PFSK-1 (cell line): ENCODE data around the gene WRAP73.

Source experiments
- FOXP2 ChIP-seq: optimal IDR thresholded peaks from 2 replicates; pipeline ENCODE3; 2011; ENCODE audit warnings: borderline replicate concordance, control low read depth, inconsistent platforms; ENCODE audit not compliant: insufficient read depth; ENCODE audit errors: extremely low read length, extremely low read depth
- POLR2AphosphoS5 ChIP-seq: IDR thresholded peaks from 2 replicates; pipeline ENCODE4 v1.6.1; 2012; ENCODE audit warnings: low read depth, mild to moderate bottlenecking, control low read depth, low read length, moderate library complexity
- SIN3A ChIP-seq: IDR thresholded peaks from 2 replicates; pipeline ENCODE4 v1.6.1; 2012; ENCODE audit warnings: mild to moderate bottlenecking, low read length, moderate library complexity, borderline replicate concordance; ENCODE audit not compliant: insufficient read depth
- TAF1 ChIP-seq: IDR thresholded peaks from 2 replicates; pipeline ENCODE4 v1.6.1; 2012; ENCODE audit warnings: low read length, control low read depth, borderline replicate concordance; ENCODE audit not compliant: insufficient read depth
- TF ChIP-seq, protein P1 (sequence below), 2 experiments: IDR thresholded peaks; 2 replicates each; pipeline versions ENCODE4 v1.6.1 to v1.8.0; 2011 to 2012; ENCODE audit warnings: low read depth in 2 of 2, low read length in 2 of 2, control low read depth in 1 of 2, inconsistent platforms in 1 of 2, mild to moderate bottlenecking in 1 of 2, moderate library complexity in 1 of 2; ENCODE audit not compliant: insufficient read depth in 1 of 2

DNA sequence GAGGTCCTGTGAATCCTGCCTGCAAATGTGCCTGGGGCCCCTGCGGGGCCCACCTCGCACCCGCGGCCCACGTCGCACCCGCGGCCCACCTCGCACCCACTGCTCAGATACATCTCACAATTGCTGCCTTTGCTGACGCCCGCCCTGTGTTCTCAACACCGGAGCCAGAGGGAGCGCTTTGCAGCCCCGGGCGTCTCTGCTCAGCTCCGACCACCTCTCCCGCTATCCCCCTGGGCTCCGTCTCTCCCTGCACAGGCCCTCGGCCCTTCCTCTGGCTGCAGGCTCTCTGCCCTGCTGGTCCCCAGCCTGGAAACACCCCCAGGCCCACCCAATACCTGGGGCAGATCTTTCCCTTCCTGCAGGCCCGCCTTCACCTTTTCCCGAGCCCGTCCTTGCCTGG, 47.2 kb upstream of the WRAP73 start:
- TF ChIP-seq, protein P1, sequence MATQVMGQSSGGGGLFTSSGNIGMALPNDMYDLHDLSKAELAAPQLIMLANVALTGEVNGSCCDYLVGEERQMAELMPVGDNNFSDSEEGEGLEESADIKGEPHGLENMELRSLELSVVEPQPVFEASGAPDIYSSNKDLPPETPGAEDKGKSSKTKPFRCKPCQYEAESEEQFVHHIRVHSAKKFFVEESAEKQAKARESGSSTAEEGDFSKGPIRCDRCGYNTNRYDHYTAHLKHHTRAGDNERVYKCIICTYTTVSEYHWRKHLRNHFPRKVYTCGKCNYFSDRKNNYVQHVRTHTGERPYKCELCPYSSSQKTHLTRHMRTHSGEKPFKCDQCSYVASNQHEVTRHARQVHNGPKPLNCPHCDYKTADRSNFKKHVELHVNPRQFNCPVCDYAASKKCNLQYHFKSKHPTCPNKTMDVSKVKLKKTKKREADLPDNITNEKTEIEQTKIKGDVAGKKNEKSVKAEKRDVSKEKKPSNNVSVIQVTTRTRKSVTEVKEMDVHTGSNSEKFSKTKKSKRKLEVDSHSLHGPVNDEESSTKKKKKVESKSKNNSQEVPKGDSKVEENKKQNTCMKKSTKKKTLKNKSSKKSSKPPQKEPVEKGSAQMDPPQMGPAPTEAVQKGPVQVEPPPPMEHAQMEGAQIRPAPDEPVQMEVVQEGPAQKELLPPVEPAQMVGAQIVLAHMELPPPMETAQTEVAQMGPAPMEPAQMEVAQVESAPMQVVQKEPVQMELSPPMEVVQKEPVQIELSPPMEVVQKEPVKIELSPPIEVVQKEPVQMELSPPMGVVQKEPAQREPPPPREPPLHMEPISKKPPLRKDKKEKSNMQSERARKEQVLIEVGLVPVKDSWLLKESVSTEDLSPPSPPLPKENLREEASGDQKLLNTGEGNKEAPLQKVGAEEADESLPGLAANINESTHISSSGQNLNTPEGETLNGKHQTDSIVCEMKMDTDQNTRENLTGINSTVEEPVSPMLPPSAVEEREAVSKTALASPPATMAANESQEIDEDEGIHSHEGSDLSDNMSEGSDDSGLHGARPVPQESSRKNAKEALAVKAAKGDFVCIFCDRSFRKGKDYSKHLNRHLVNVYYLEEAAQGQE (IDR thresholded peaks at IDR 0.05; ENCODE audit: insufficient read depth in 1 of 2, low read depth in 2 of 2, low read length in 2 of 2), result no peak
- TF ChIP-seq POLR2AphosphoS5 (no peak), SIN3A (no peak), TAF1 (no peak), FOXP2 (no peak)
